Measurements from ENCODE around the gene PCDH9.
"Not testable (repeated sequence)": the region's sequence is repeated elsewhere in the genome, so short reads cannot be mapped to it uniquely, and the experiment has no call there.

The PCDH9 gene

DNA sequence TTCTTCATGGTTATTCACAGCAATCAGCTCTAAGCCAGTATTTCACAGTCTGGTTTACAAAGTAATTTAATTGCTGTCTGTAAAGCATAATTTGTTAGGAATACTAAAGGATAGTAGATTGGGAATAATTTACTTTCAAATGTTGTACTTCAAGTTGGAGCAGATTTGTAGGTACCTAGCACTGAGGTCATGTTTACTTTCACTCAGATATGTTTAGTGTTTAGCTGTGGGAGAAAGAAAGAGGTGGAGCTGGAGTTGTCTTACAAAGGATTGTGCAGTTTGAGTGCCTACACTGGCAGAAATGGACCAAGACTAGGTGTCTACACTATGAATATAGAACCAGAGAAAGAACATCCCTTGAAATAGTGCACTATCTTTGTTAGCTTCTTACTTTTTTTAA lies 464.6 kb downstream of the PCDH9 start:
- DNase-seq (ENCODE audit: low spot score) (no peak), ATAC-seq (ENCODE audit: low read depth) (no peak)
- H3K27me3 ChIP-seq (ENCODE audit: insufficient read depth, poor library complexity, severe bottlenecking), result no peaks in the 10 kb centered on the region
- H3K4me3 ChIP-seq (ENCODE audit: severe bottlenecking), result no peak overlapping the region
- TF ChIP-seq, protein P1, sequence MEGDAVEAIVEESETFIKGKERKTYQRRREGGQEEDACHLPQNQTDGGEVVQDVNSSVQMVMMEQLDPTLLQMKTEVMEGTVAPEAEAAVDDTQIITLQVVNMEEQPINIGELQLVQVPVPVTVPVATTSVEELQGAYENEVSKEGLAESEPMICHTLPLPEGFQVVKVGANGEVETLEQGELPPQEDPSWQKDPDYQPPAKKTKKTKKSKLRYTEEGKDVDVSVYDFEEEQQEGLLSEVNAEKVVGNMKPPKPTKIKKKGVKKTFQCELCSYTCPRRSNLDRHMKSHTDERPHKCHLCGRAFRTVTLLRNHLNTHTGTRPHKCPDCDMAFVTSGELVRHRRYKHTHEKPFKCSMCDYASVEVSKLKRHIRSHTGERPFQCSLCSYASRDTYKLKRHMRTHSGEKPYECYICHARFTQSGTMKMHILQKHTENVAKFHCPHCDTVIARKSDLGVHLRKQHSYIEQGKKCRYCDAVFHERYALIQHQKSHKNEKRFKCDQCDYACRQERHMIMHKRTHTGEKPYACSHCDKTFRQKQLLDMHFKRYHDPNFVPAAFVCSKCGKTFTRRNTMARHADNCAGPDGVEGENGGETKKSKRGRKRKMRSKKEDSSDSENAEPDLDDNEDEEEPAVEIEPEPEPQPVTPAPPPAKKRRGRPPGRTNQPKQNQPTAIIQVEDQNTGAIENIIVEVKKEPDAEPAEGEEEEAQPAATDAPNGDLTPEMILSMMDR (IDR thresholded peaks at IDR 0.05; ENCODE audit: poor library complexity, severe bottlenecking), result no peak
- no peak overlapping the region for H3K27ac ChIP-seq (ENCODE audit: poor library complexity, severe bottlenecking)
- no peaks in the 10 kb centered on the region for H3K36me3 ChIP-seq (ENCODE audit: low read depth)
- H3K9me3 ChIP-seq (ENCODE audit: severe bottlenecking), result no peaks in the 10 kb centered on the region
- no peaks in the 10 kb centered on the region for H3K4me1 ChIP-seq (ENCODE audit: insufficient read depth, poor library complexity, severe bottlenecking)

DNA sequence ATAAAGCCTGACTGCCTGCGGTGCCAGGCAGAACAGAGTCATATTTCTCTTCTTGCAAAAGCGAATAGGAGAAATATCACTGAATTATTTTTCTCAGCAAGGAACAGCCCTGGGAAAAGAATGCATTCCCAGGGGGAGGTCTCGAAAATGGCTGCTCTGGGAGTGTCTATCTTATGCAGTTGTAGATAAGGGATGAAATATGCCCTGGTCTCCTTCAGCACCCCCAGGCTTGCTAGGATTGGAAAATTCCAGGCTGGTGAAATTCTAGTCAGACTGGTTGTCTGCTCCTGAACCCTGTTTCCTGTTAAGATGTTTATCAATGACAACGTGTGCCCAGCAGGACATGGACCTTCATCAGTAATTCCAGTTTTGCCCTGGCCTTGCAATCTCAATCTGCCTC lies 469.5 kb downstream of the PCDH9 start:
- not testable (repeated sequence) for H3K4me1 ChIP-seq (ENCODE audit: insufficient read depth, poor library complexity, severe bottlenecking); H3K27me3 ChIP-seq (ENCODE audit: insufficient read depth, poor library complexity, severe bottlenecking); H3K36me3 ChIP-seq (ENCODE audit: low read depth); H3K27ac ChIP-seq (ENCODE audit: poor library complexity, severe bottlenecking); H3K4me3 ChIP-seq (ENCODE audit: severe bottlenecking); DNase-seq (ENCODE audit: low spot score); H3K9me3 ChIP-seq (ENCODE audit: severe bottlenecking); ATAC-seq (ENCODE audit: low read depth)

DNA sequence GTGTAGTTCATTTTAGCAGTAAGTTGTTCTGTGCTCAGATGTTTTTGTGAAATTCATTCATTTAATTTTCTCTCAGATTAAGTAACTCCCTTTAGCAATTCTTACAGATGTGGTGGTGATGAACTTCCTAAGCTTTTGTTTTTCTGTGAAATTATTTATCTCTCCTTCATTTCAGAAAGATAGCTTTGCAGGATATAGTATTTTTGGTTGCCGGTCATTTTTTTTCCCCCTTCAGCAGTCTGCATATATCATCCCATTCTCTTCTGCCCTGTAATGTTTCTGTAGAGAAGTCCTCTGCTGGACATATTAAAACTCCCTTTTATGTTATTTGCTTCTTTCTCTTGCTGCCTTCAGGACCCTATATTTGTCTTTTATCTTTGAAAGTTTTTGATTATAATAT lies 470.2 kb downstream of the PCDH9 start:
- no peaks in the 10 kb centered on the region for H3K9me3 ChIP-seq (ENCODE audit: severe bottlenecking)
- DNase-seq (ENCODE audit: low spot score), result no peak
- no peak overlapping the region for H3K4me3 ChIP-seq (ENCODE audit: severe bottlenecking)
- H3K36me3 ChIP-seq (ENCODE audit: low read depth), result no peaks in the 10 kb centered on the region
- ATAC-seq (ENCODE audit: low read depth), result no peak
- H3K27ac ChIP-seq (ENCODE audit: poor library complexity, severe bottlenecking), result no peak overlapping the region
- no peaks in the 10 kb centered on the region for H3K27me3 ChIP-seq (ENCODE audit: insufficient read depth, poor library complexity, severe bottlenecking)
- H3K4me1 ChIP-seq (ENCODE audit: insufficient read depth, poor library complexity, severe bottlenecking), result no peaks in the 10 kb centered on the region
- TF ChIP-seq, protein P1 (IDR thresholded peaks at IDR 0.05; ENCODE audit: poor library complexity, severe bottlenecking), result no peak

DNA sequence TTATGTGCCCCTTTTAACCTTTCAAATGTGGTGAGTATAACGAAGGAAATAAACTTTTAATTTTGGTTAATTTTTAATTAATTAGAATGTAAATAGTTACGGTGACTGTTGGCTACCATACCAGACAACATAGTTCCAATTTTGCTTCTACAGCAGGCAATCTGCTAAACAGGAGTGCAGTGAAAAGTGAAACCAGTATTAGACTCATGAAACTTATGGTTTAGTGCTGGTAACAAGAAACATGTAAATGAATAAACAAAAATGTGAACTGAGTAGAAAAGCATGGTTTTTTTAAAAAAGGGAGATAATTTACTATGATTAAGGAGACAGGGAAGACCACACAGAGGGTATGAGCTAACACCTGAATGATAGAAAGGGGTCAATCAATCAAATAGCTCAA lies 478.4 kb downstream of the PCDH9 start:
- H3K9me3 ChIP-seq (ENCODE audit: severe bottlenecking), result no peaks in the 10 kb centered on the region
- DNase-seq (ENCODE audit: low spot score), result no peak
- TF ChIP-seq, protein P1 (IDR thresholded peaks at IDR 0.05; ENCODE audit: poor library complexity, severe bottlenecking), result no peak
- H3K27me3 ChIP-seq (ENCODE audit: insufficient read depth, poor library complexity, severe bottlenecking), result no peaks in the 10 kb centered on the region
- no peak for ATAC-seq (ENCODE audit: low read depth)
- no peaks in the 10 kb centered on the region for H3K4me1 ChIP-seq (ENCODE audit: insufficient read depth, poor library complexity, severe bottlenecking)
- H3K36me3 ChIP-seq (ENCODE audit: low read depth), result no peaks in the 10 kb centered on the region
- no peak overlapping the region for H3K27ac ChIP-seq (ENCODE audit: poor library complexity, severe bottlenecking)
- H3K4me3 ChIP-seq (ENCODE audit: severe bottlenecking), result no peak overlapping the region

DNA sequence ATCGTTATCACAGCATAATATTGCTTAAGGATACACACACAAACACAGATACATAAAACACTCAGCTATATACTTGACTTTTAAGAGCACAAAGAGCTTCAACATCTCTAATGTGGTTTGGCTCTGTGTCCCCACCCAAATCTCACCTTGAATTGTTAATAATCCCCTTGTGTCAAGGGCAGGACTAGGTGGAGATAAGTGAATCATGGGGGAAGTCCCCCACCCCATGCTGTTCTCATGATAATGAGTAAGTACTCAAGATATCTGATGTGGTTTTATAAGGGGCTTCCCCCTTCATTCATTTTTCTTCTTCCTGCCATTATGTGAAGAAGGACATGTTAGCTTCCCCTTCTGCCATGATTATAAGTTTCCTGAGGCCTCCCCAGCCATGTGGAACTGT lies 481.4 kb downstream of the PCDH9 start:
- ATAC-seq (ENCODE audit: low read depth) (no peak), DNase-seq (ENCODE audit: low spot score) (no peak)
- H3K36me3 ChIP-seq (ENCODE audit: low read depth), result no peaks in the 10 kb centered on the region
- no peaks in the 10 kb centered on the region for H3K4me1 ChIP-seq (ENCODE audit: insufficient read depth, poor library complexity, severe bottlenecking)
- H3K27ac ChIP-seq (ENCODE audit: poor library complexity, severe bottlenecking), result no peak overlapping the region
- H3K9me3 ChIP-seq (ENCODE audit: severe bottlenecking), result no peaks in the 10 kb centered on the region
- H3K4me3 ChIP-seq (ENCODE audit: severe bottlenecking), result no peak overlapping the region
- TF ChIP-seq, protein P1 (IDR thresholded peaks at IDR 0.05; ENCODE audit: poor library complexity, severe bottlenecking), result no peak
- no peaks in the 10 kb centered on the region for H3K27me3 ChIP-seq (ENCODE audit: insufficient read depth, poor library complexity, severe bottlenecking)
